ENCODE data around the gene ZNF366.

Gene ZNF366

GRCh38 chr5:72459089-72459661 is 48.0 kb downstream of the ZNF366 start:
- DNase-seq (no peak), ATAC-seq (replicated peaks) (peak; percentile 66 to 67)
- H3K36me3 Mint-ChIP-seq = no peaks in the 10 kb centered on the region
- no peak overlapping the region for H3K27ac Mint-ChIP-seq
- H3K27me3 Mint-ChIP-seq = no peaks in the 10 kb centered on the region
- no peaks in the 10 kb centered on the region for H3K9me3 Mint-ChIP-seq
- peaks cover 15 to 22% of the 10 kb centered on the region in 2 donors for H3K4me1 Mint-ChIP-seq
- H3K4me3 Mint-ChIP-seq = peak overlapping the region in 1 of 2 donors; percentile 3

GRCh38 chr5:72458407-72458806 is 48.8 kb downstream of the ZNF366 start:
- Mint-ChIP-seq H3K27ac (no peak overlapping the region), H3K4me3 (no peak overlapping the region), H3K9me3 (no peaks in the 10 kb centered on the region), H3K4me1 (peaks cover 16 to 24% of the 10 kb centered on the region in 2 donors), H3K36me3 (no peaks in the 10 kb centered on the region), H3K27me3 (no peaks in the 10 kb centered on the region)
- DNase-seq (no peak), ATAC-seq (replicated peaks) (no peak)

DNA sequence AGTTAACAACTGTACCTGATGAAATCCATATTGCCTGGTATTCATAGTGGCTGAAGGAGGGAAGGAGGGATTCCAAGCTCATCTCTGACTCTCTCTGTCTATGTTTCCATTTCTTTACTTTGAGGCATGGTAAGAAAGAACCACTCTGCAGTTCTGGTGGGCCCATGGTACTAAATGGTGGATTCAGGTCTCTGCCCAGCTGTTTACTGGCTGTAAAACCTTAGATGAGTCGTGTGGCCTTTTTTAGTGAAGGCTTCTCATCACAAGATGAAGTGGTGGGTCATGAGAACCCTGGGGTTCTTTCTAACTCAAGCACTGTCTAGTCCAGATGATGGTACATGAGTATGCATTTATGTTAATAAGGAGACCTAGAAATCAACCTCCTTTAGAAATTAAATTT is 49.7 kb downstream of the ZNF366 start:
- Mint-ChIP-seq H3K36me3 (no peaks in the 10 kb centered on the region), H3K27ac (no peak overlapping the region), H3K4me3 (no peak overlapping the region), H3K4me1 (peaks cover 21 to 31% of the 10 kb centered on the region in 2 donors), H3K27me3 (no peaks in the 10 kb centered on the region), H3K9me3 (no peaks in the 10 kb centered on the region)
- DNase-seq (no peak), ATAC-seq (replicated peaks) (no peak)

DNA sequence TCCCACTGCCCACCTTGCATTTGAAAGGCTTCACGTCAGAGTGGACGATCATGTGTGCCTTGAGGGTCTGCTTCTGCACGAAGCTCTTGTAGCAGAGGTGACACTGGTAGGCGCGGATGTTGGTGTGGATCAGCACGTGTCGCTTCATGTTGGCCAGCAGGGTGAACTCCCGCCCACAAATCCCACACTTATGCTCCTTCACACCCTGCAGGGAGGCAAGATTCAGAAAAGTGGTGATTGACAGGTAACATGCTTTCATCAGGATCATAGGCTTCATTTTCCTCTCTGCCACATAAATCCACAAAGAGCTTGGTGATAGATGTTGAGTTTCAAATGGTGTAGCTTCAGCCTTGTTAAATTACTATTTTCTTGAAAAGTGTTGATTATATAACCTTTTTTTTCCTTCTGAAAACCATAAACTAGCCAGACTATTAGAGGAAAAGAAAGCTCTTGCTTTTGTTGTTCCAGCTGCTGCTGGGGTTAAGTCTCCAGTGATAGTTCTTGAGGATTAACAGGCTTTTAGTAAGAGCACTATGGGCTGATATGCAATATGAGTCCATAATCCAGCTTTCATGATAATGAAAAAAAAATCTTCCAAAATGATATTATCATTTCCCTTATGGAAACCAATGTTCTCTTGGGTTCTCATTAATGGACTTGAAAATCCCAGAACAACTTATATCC is 50.7 kb downstream of the ZNF366 start:
- Mint-ChIP-seq H3K27me3 (no peaks in the 10 kb centered on the region), H3K4me3 (no peak overlapping the region), H3K36me3 (no peaks in the 10 kb centered on the region), H3K4me1 (peaks cover 29 to 41% of the 10 kb centered on the region in 2 donors), H3K27ac (no peak overlapping the region), H3K9me3 (no peaks in the 10 kb centered on the region)
- DNase-seq (no peak), ATAC-seq (replicated peaks) (no peak)

DNA sequence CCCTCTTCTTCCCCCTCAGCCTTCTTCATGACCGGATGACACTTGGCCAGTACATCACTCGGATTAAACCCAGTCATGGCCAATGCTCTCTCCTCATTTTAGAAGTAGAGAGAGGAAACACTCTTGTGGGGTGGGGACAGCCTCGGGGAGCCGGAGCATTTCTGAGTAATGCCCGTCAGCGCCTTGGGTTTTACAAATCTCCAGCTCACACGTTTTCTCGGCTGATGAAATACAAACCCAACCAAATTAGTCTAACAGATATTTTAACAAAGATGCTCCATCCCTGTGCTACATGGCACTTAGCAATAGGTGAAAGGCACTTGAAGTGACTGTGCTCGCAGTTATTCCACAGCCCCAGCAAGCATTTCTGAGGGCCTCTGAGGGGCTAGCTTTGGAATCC is 51.7 kb downstream of the ZNF366 start:
- H3K36me3 Mint-ChIP-seq = peaks cover 0 to 4% of the 10 kb centered on the region in 2 donors
- peaks cover 32 to 52% of the 10 kb centered on the region in 2 donors for H3K4me1 Mint-ChIP-seq
- peaks cover 0 to 2% of the 10 kb centered on the region in 2 donors for H3K9me3 Mint-ChIP-seq
- no peak overlapping the region for H3K4me3 Mint-ChIP-seq
- H3K27me3 Mint-ChIP-seq = no peaks in the 10 kb centered on the region
- ATAC-seq (replicated peaks) (no peak), DNase-seq (no peak)
- H3K27ac Mint-ChIP-seq = no peak overlapping the region

- Mint-ChIP-seq H3K27me3 (no peaks in the 10 kb centered on the region), H3K27ac (peak overlapping the region; percentile 62), H3K36me3 (peaks cover 0 to 4% of the 10 kb centered on the region in 2 donors), H3K4me3 (no peak overlapping the region), H3K9me3 (peaks cover 0 to 2% of the 10 kb centered on the region in 2 donors), H3K4me1 (peaks cover 32 to 52% of the 10 kb centered on the region in 2 donors)
- no peak for DNase-seq
- ATAC-seq (replicated peaks) = no peak
These were observed 52.2 kb downstream of the ZNF366 start for GRCh38 chr5:72454996-72455395.

GRCh38 chr5:72453246-72453775 is 53.9 kb downstream of the ZNF366 start:
- ATAC-seq (replicated peaks) = no peak
- Mint-ChIP-seq H3K4me3 (no peak overlapping the region), H3K9me3 (peaks cover 0 to 2% of the 10 kb centered on the region in 2 donors)

DNA sequence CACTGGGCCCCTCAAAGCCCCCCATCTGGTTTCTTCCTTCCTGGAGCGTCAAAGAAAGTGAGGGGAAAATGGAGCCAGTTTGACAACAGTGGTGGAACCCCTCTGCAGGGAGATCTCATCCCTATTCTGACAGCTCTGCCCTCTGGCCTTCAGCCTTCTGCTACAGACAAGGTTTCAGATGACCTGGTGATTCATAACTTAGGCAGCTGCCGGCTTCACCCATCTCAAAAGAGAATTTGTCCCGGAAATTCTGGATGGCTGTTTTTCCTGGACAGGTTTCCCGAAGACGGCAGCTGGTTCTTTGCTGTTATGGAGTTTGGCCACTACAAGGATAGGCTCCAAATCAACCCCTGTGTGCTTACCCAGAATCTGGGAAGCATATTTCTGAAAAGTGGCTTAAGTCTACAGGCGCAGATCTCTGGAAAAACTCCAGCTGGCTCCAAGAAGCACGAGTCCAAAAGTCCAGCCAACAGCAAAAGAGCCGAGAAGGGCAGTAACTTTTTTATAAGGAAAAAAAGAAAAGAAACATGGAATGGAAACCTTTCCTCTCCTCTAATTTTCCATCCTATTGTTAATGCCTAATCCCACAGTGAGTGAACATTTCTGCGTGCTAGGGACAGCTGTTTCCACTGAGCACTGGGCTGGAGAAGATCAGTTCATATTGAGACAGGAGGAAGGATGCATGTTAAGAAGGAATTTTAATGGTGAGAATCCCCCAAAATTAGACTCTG is 54.5 kb downstream of the ZNF366 start:
- peak overlapping the region; percentile 66 to 75 for H3K4me3 Mint-ChIP-seq
- DNase-seq = no peak
- peak; percentile 19 to 31 for ATAC-seq (replicated peaks)
- H3K27ac Mint-ChIP-seq = peak overlapping the region; percentile 92
- H3K36me3 Mint-ChIP-seq = peaks cover 0 to 4% of the 10 kb centered on the region in 2 donors
- no peaks in the 10 kb centered on the region for H3K27me3 Mint-ChIP-seq
- H3K4me1 Mint-ChIP-seq = peaks cover 27 to 44% of the 10 kb centered on the region in 2 donors
- peaks cover 0 to 2% of the 10 kb centered on the region in 2 donors for H3K9me3 Mint-ChIP-seq

More at GRCh38 chr5:72453246-72453775, 53.9 kb downstream of the ZNF366 start:
- no peak for DNase-seq
- peaks cover 0 to 4% of the 10 kb centered on the region in 2 donors for H3K36me3 Mint-ChIP-seq
- no peaks in the 10 kb centered on the region for H3K27me3 Mint-ChIP-seq
- H3K4me1 Mint-ChIP-seq = peaks cover 27 to 44% of the 10 kb centered on the region in 2 donors
- H3K27ac Mint-ChIP-seq = no peak overlapping the region

DNA sequence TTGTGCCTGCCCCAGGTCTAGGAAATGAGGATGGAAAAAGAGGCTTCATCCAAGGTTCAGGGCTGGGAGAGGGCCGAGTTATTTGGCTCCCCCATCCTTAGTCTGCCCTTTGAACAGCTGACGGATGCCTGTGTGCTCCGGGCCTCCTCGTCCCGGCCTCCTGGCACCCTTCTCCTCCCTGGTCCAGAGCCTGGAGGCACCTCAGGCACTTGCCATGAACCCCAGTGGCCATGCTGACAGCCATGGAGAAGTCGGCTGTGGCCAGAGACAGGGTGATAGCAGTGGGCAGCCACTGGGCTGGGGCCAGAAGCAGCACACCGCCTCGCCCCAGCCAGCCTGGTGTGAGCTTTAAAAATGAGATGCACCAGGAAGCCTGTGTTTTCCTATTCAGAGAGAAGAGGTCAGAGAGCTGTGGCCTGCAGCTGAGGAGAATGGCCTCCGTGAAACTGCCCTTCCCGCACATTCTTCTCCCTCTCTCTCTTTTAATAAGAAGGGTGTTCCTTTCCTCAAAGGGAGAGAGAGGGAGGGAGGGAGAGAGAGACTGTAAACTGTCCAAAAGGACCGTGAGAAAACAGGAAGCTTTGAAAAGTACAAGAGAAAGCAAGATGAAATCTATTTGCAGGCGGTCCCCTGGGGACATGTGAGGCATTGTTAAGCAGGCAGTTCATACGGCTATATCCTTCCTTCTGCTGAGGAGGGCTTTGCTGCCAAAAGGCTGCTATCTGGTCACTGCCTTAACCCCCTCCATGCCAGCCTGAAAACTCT is 55.3 kb downstream of the ZNF366 start:
- DNase-seq (peak; percentile 37), ATAC-seq (replicated peaks) (peak; percentile 91 to 92)
- Mint-ChIP-seq H3K36me3 (peaks cover 0 to 4% of the 10 kb centered on the region in 2 donors), H3K27me3 (no peaks in the 10 kb centered on the region), H3K27ac (peak overlapping the region; percentile 92), H3K9me3 (peaks cover 0 to 2% of the 10 kb centered on the region in 2 donors), H3K4me1 (peaks cover 27 to 44% of the 10 kb centered on the region in 2 donors), H3K4me3 (peak overlapping the region; percentile 66 to 75)

DNA sequence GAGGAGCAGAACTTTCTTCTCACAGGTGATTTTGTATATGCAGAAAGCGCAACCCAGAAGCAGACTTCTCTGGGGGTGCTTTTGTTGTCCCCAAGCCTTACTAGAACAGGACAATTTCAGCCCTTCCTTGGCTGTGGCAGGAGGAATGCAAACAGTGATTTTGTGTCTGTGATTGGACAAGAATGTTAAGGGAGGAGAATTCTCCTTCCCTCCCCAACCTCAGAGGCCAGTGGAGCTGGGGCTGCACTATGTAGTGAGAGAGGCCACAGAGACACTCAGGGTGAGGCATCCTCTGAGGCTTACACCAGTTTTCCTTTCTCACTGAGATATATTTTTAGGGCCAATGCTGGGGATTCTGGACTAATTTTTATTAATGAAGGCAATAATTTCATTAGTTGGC is 58.8 kb downstream of the ZNF366 start:
- Mint-ChIP-seq H3K4me1 (peaks cover 17 to 29% of the 10 kb centered on the region in 2 donors), H3K27me3 (no peaks in the 10 kb centered on the region), H3K9me3 (peaks cover 0 to 2% of the 10 kb centered on the region in 2 donors), H3K4me3 (no peak overlapping the region), H3K36me3 (peaks cover 0 to 4% of the 10 kb centered on the region in 2 donors), H3K27ac (peak overlapping the region; percentile 71)
- ATAC-seq (replicated peaks) (no peak), DNase-seq (no peak)

GRCh38 chr5:72447751-72448150 is 59.5 kb downstream of the ZNF366 start:
- ATAC-seq (replicated peaks) (no peak), DNase-seq (no peak)
- peaks cover 0 to 2% of the 10 kb centered on the region in 2 donors for H3K9me3 Mint-ChIP-seq

DNA sequence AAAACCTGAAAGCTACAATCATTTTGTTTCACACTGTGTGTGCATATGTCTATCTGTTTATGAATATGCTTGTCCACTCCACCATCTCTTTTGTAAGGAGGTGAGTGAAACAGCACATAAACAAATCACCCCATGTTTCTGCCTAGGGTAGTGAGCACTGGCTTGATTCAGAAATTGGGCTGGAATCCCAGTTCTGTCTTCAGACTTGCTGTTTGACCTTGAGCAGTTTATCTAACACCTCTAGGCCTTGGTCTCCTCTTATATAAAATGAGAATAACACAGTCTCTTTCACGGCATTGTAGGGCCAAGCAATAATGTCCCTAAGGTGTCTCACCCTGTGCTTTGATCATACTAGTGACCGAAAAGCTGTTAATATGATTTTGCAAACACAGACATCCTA is 61.2 kb downstream of the ZNF366 start:
- H3K36me3 Mint-ChIP-seq = peaks cover 0 to 4% of the 10 kb centered on the region in 2 donors
- peaks cover 10 to 24% of the 10 kb centered on the region in 2 donors for H3K4me1 Mint-ChIP-seq
- no peak for DNase-seq
- no peak overlapping the region for H3K4me3 Mint-ChIP-seq
- ATAC-seq (replicated peaks) = no peak
- H3K27ac Mint-ChIP-seq = no peak overlapping the region
- H3K27me3 Mint-ChIP-seq = no peaks in the 10 kb centered on the region
- peaks cover 0 to 2% of the 10 kb centered on the region in 2 donors for H3K9me3 Mint-ChIP-seq

More at GRCh38 chr5:72447751-72448150, 59.5 kb downstream of the ZNF366 start:
- Mint-ChIP-seq H3K27me3 (no peaks in the 10 kb centered on the region), H3K4me1 (peaks cover 14 to 24% of the 10 kb centered on the region in 2 donors), H3K4me3 (no peak overlapping the region), H3K36me3 (peaks cover 0 to 4% of the 10 kb centered on the region in 2 donors), H3K27ac (peak overlapping the region; percentile 71)

GRCh38 chr5:72443883-72444282 is 63.3 kb downstream of the ZNF366 start:
- H3K9me3 Mint-ChIP-seq = no peaks in the 10 kb centered on the region
- H3K4me3 Mint-ChIP-seq = no peak overlapping the region
- no peaks in the 10 kb centered on the region for H3K27me3 Mint-ChIP-seq
- peaks cover 13 to 26% of the 10 kb centered on the region in 2 donors for H3K4me1 Mint-ChIP-seq
- DNase-seq = no peak
- no peaks in the 10 kb centered on the region for H3K36me3 Mint-ChIP-seq
- no peak for ATAC-seq (replicated peaks)
- no peak overlapping the region for H3K27ac Mint-ChIP-seq

Measured in stimulated activated naive B cell treated with anti-CD40 and anti-IgM and Interleukin-4, amounts not matched to agents 10 μg/mL and 1 μg/mL and 100 μg/mL, for 72 hours (primary cell).